Prostate gland (tissue), 2 donors: ENCODE data around the gene WDR64. TPM values are rescaled to one million over a fixed set of nuclear protein-coding genes. Genes with fewer than 3 reads are reported as not detected.

ENCODE experiments used
- DNase-seq: peaks from one replicate; pipeline ENCODE4 v3.0.0-alpha.2; 2019; ENCODE audit warnings: low spot score
- H3K27ac ChIP-seq, 2 donors: fragments of 200-600 bp; sonication (generic); 2 replicates each; pipeline ENCODE4 v1.5.1; 2017 to 2019
- H3K27me3 ChIP-seq: fragments of 200-600 bp; sonication (generic); replicated peaks from 2 replicates; pipeline ENCODE4 v1.5.1; 2019; ENCODE audit not compliant: insufficient read depth
- H3K36me3 ChIP-seq, 2 donors: fragments of 200-600 bp; sonication (generic); 1 replicate in 1 of 2; 2 replicates in 1 of 2; pipeline versions ENCODE4 v1.5.1 to v1.8.1; 2017 to 2019
- H3K4me1 ChIP-seq: fragments of 200-600 bp; sonication (generic); replicated peaks from 2 replicates; pipeline ENCODE4 v1.5.1; 2019
- H3K4me3 ChIP-seq, 2 donors: fragments of 200-600 bp; sonication (generic); 2 replicates each; pipeline ENCODE4 v1.5.1; 2017 to 2019
- H3K9me3 ChIP-seq: fragments of 200-600 bp; sonication (generic); 2 replicates; pipeline ENCODE4 v1.5.1; 2017
- POLR2A ChIP-seq: fragments of 450-650 bp; IDR thresholded peaks from one replicate; pipeline ENCODE4 v1.6.1; 2016; ENCODE audit warnings: antibody characterized with exemption, mild to moderate bottlenecking
- POLR2AphosphoS5 ChIP-seq: sonication (generic); formaldehyde crosslinking; IDR thresholded peaks from one replicate; pipeline ENCODE4 v1.6.1; 2017; ENCODE audit warnings: antibody characterized with exemption
- WGBS: methylation state at CpG from one replicate; pipeline ENCODE4 v1.1.5; 2018; 5-methylcytosine and 5-hydroxymethylcytosine counted together
- intact Hi-C: fragments of 100-400 bp; cut with DNase I; formaldehyde crosslinking; loops from one replicate; pipeline ENCODE4 v1.14.2; 2022
- total RNA-seq, 2 donors: library from RNA; depleted of rRNA; stranded (reverse); fragments of >200 nt; gene quantifications; one replicate each; pipeline ENCODE4 v1.1.0, GENCODE V29; 2016
- TF ChIP-seq, protein P1 (sequence below), 4 experiments: fragments of 200-600 bp in 2 of 4; fragments of 450-650 bp in 2 of 4; sonication (generic) in 2 of 4; IDR thresholded peaks; 1 replicate in 3 of 4; 2 replicates in 1 of 4; pipeline ENCODE4 v1.5.1; 2016 to 2019; ENCODE audit warnings: antibody characterized with exemption in 4 of 4, mild to moderate bottlenecking in 2 of 4, moderate library complexity in 2 of 4

WDR64 gene
- total RNA-seq, 2 donors from 2014 or later = 0.91 TPM; not detected in 1

DNA sequence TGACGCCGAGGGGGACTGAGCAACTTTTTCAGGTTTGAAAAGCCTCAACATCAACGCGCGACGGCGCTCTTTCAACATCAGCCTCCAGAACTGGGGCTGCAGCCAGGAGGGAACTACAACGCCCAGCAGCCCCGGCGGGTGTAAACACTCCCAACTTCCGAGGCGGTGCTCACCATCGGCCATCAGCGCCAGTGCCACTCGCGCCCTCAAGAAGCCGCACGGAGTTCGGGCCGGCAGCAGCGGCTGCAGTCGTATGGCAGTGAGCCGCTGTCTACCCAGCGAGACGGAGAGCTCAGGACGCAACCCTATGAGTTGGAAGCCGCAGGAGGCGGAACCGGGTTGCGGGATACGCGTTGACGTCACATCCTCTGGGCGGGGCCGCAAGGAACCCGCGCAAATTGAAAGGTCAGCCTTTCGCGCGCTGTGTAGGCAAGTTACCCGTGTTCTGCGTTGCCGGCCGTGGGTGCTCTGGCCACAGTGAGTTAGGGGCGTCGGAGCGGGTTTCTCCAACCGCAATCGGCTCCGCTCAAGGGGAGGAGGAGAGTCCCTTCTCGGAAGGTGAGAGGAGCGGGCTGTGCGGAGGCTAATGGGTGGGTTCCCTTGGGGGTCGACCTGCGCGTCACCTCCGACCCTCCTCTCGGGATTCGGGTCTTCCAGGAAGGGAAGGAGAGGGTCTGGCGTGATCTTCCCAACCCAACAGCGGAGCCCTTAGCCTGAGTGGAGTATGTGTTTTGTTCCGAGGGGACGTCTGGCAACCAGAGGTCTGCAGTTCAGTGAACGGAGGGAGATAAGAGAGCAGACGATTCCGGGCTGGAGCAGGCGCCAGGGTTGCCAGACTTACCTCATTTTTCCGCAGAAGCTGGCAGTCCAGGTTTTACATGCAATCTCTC lies 196.0 kb downstream of the WDR64 start, which contains the start of gene EXO1:
EXO1 (plus strand) TSS at position 409 of the 890 bp plus-strand sequence. CDS start 2,222 bp downstream, outside the sequence.
- DNase-seq = peak; percentile 79
- Histone ChIP-seq H3K27ac (peak within 1 kb of the TSS; percentile 97 to 99), H3K4me1 (no peaks in the 10 kb centered on the region), H3K27me3 (no peaks in the 10 kb centered on the region), H3K36me3 (no peaks in the 10 kb centered on the region), H3K4me3 (peak within 1 kb of the TSS; percentile 59 to 87), H3K9me3 (no peaks in the 10 kb centered on the region)
- TF ChIP-seq, protein P1, sequence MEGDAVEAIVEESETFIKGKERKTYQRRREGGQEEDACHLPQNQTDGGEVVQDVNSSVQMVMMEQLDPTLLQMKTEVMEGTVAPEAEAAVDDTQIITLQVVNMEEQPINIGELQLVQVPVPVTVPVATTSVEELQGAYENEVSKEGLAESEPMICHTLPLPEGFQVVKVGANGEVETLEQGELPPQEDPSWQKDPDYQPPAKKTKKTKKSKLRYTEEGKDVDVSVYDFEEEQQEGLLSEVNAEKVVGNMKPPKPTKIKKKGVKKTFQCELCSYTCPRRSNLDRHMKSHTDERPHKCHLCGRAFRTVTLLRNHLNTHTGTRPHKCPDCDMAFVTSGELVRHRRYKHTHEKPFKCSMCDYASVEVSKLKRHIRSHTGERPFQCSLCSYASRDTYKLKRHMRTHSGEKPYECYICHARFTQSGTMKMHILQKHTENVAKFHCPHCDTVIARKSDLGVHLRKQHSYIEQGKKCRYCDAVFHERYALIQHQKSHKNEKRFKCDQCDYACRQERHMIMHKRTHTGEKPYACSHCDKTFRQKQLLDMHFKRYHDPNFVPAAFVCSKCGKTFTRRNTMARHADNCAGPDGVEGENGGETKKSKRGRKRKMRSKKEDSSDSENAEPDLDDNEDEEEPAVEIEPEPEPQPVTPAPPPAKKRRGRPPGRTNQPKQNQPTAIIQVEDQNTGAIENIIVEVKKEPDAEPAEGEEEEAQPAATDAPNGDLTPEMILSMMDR (IDR thresholded peaks at IDR 0.05) = peak in 2 of 4 experiments; percentile 33 to 42
- peak; percentile 90 for TF ChIP-seq POLR2AphosphoS5
- no peak for TF ChIP-seq POLR2A
- intact Hi-C loops = no loop called here
- 1% methylated on average over 57 of the region's 68 CpGs for WGBS

DNA sequence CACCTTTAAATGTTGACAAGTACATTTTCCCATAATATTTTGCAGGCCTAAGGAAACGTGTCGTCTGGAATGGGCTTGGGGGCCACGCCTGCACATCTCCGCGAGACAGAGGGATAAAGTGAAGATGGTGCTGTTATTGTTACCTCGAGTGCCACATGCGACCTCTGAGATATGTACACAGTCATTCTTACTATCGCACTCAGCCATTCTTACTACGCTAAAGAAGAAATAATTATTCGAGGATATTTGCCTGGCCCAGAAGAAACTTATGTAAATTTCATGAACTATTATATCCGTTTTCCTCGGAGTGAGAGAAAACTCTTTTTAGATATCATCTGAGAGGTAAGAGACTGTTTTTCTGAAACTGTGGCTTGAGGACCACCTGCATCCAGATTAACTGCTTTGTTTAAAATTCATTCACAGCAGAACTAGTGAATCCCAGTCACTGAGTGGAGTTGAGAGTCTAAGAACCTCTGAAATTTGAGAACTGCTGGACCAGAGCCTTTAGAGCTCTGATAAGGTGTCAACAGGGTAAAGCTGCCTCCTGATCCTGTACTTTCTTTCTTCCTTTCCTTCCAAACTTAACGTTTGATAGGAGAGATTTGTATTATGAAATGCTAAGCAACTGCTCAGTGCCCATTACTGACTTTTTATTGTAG lies 196.7 kb downstream of the WDR64 start:
- DNase-seq = no peak
- intact Hi-C loops = no loop called here
- Histone ChIP-seq H3K4me1 (no peaks in the 10 kb centered on the region), H3K9me3 (no peaks in the 10 kb centered on the region), H3K27me3 (no peaks in the 10 kb centered on the region), H3K27ac (no peak overlapping the region), H3K36me3 (no peaks in the 10 kb centered on the region), H3K4me3 (peak overlapping the region in 1 of 2 donors; percentile 59)
- 5% methylated on average over 13 of the region's 13 CpGs for WGBS
- TF ChIP-seq, protein P1 (IDR thresholded peaks at IDR 0.05) = no peak
- TF ChIP-seq POLR2AphosphoS5 (no peak), POLR2A (no peak)

DNA sequence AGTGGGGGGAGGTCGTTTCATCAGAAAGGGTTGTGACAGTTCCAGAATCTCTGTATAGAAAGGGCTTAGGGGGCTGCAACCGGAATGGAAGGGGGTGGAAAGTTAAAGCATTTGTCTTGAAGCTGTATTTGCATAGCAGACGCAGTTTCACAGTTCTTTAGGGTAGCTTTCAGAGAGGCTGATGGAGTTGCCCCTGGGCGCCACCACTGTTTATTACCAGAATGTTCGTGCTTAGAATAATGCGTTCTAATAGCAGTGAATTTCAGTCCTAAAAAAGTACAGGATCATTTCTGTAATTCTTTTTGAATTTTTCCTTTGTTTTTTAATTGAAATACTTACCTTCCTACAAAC lies 197.2 kb downstream of the WDR64 start:
- DNase-seq = no peak
- 42% methylated on average over 6 of the region's 6 CpGs for WGBS
- Histone ChIP-seq H3K4me3 (no peak overlapping the region), H3K4me1 (no peaks in the 10 kb centered on the region), H3K36me3 (no peaks in the 10 kb centered on the region), H3K27me3 (no peaks in the 10 kb centered on the region), H3K27ac (no peak overlapping the region), H3K9me3 (no peaks in the 10 kb centered on the region)
- intact Hi-C loops = no loop called here
- TF ChIP-seq POLR2A = no peak

Other genes with a start within 250 kb of the WDR64 start
- gene FH, start 132.5 kb upstream of the WDR64 start, total RNA-seq = 10 to 100 TPM; 43.8 to 45.4 TPM
- gene KMO, start 119.9 kb upstream of the WDR64 start, total RNA-seq = under 1 TPM; 0.17 to 0.73 TPM
- gene CHML, start 11.9 kb upstream of the WDR64 start, total RNA-seq = 10 to 100 TPM in 1 of 2 donors, 1 to 10 TPM in 1; 3.0 to 18.9 TPM
- 10 to 100 TPM; 12.3 to 32.8 TPM for gene OPN3, start 11.9 kb upstream of the WDR64 start, total RNA-seq
- 1 to 10 TPM in 1 of 2 donors, under 1 TPM in 1; 0.36 to 3.1 TPM for gene EXO1, start 195.9 kb downstream of the WDR64 start, total RNA-seq